Progenitor cell of endocrine pancreas (in vitro differentiated cells): ENCODE data around the gene FCAMR. TPM values are rescaled to one million over a fixed set of nuclear protein-coding genes. Genes with fewer than 3 reads are reported as not detected.

Source experiments
- DNase-seq: peaks from one replicate; pipeline ENCODE4 v3.0.0; 2021; ENCODE audit warnings: low spot score; ENCODE audit not compliant: unreplicated experiment
- H3K27ac Mint-ChIP-seq: 2 replicates; pipeline ENCODE4 v1.8.0; 2021; ENCODE audit warnings: mild to moderate bottlenecking, moderate library complexity, mixed read lengths
- H3K27me3 Mint-ChIP-seq: 2 replicates; pipeline ENCODE4 v1.8.0; 2021; ENCODE audit warnings: mixed read lengths
- H3K36me3 Mint-ChIP-seq: 2 replicates; pipeline ENCODE4 v1.8.0; 2022; ENCODE audit warnings: mixed read lengths; ENCODE audit not compliant: insufficient read depth
- H3K4me1 Mint-ChIP-seq: 2 replicates; pipeline ENCODE4 v1.8.0; 2021; ENCODE audit warnings: low read depth, mixed read lengths
- H3K4me3 Mint-ChIP-seq: 2 replicates; pipeline ENCODE4 v1.8.0; 2021; ENCODE audit warnings: low read depth, mild to moderate bottlenecking, moderate library complexity, mixed read lengths
- H3K9me3 Mint-ChIP-seq: 2 replicates; pipeline ENCODE4 v1.8.0; 2021; ENCODE audit warnings: low read depth, mixed read lengths
- total RNA-seq: library from RNA; stranded (reverse); gene quantifications from 2 replicates; pipeline ENCODE4 v1.2.1, GENCODE V29; 2021
- TF ChIP-seq, protein P1 (sequence below): fragments of 200-600 bp; sonication (generic); IDR thresholded peaks from one replicate; pipeline ENCODE4 v1.5.0; 2021; ENCODE audit warnings: antibody characterized with exemption, mild to moderate bottlenecking; ENCODE audit not compliant: unreplicated experiment

Gene FCAMR
- total RNA-seq, 1 donor from 2014 or later, result not detected

DNA sequence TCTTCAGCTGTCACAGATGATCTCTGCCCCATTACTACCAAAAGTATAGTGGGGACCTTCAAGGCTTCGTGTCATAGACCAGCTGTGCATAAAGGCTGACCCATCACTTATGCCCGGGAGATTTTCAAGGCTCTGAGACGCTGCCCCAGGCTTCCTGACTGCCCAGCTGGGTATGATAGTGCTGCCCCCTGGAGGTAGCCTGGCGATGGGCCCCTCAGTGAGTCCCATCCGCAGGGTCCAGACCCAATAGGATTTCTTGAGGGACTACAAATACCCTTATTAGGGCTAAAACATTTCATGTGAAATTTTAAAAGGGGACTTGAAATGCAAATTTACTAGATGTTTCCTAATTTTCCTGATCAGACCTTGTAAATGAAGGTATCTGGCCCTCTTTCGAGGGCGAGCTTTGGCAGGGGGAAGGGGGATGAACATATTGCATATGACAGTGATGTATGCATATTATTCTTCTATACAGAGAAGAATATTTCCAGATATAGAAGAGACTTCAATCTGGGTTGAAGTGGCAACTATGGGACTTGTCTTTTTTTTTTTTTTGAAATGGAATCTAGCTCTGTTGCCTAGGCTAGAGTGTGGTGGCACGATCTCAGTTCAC, 36.8 kb downstream of the FCAMR start:
- no peak overlapping the region for H3K4me3 Mint-ChIP-seq
- H3K4me1 Mint-ChIP-seq, result peaks cover 7% of the 10 kb centered on the region
- H3K27ac Mint-ChIP-seq, result no peak overlapping the region
- TF ChIP-seq, protein P1, sequence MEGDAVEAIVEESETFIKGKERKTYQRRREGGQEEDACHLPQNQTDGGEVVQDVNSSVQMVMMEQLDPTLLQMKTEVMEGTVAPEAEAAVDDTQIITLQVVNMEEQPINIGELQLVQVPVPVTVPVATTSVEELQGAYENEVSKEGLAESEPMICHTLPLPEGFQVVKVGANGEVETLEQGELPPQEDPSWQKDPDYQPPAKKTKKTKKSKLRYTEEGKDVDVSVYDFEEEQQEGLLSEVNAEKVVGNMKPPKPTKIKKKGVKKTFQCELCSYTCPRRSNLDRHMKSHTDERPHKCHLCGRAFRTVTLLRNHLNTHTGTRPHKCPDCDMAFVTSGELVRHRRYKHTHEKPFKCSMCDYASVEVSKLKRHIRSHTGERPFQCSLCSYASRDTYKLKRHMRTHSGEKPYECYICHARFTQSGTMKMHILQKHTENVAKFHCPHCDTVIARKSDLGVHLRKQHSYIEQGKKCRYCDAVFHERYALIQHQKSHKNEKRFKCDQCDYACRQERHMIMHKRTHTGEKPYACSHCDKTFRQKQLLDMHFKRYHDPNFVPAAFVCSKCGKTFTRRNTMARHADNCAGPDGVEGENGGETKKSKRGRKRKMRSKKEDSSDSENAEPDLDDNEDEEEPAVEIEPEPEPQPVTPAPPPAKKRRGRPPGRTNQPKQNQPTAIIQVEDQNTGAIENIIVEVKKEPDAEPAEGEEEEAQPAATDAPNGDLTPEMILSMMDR, result peak; percentile 61
- H3K36me3 Mint-ChIP-seq, result no peaks in the 10 kb centered on the region
- H3K27me3 Mint-ChIP-seq, result peaks cover 7% of the 10 kb centered on the region
- DNase-seq, result no peak
- no peaks in the 10 kb centered on the region for H3K9me3 Mint-ChIP-seq

DNA sequence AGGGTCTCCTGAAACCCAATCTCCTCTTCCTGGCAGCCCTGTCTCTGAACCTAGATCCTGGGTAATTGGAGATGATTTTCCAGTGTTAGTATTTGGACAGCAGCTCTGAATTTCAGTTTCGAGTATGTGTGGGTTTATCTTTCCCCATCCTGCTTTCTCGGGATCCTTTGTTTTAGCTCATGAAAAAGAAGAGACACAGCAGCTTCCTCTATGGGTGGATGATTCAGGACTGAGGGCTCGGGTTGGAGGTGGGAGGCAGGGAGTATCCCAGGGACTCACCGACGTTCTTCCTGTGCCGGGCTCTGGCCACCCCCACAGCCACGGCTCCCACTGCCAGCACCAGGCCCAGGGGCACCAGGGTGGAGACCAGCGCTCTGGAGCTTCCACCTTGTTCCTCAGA, 38.1 kb downstream of the FCAMR start:
- no peaks in the 10 kb centered on the region for H3K36me3 Mint-ChIP-seq
- no peak for DNase-seq
- peaks cover 5% of the 10 kb centered on the region for H3K4me1 Mint-ChIP-seq
- peaks cover 7% of the 10 kb centered on the region for H3K27me3 Mint-ChIP-seq
- no peak overlapping the region for H3K27ac Mint-ChIP-seq
- TF ChIP-seq, protein P1, result no peak
- H3K9me3 Mint-ChIP-seq, result no peaks in the 10 kb centered on the region
- no peak overlapping the region for H3K4me3 Mint-ChIP-seq

DNA sequence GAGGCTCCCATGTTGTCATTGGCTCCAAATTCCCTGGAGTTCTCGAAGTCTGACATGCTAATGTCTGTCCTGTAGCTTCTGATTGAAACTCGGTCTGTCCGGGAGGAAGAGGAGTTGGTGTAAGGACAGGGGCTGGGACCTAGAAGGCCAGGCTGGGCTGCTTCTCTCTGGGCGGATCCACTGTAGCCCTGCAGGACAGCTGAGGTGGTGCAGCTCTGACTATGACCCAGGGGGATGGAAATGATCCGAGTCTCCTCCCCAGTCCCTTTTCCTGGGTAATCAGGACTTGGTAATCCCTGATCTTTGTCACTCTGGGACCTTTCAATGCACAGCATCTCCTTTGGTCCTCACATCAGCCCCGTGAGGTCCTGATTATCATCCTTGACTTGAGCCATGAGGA, 38.6 kb downstream of the FCAMR start:
- H3K36me3 Mint-ChIP-seq, result no peaks in the 10 kb centered on the region
- DNase-seq, result no peak
- no peak overlapping the region for H3K27ac Mint-ChIP-seq
- peaks cover 7% of the 10 kb centered on the region for H3K27me3 Mint-ChIP-seq
- no peaks in the 10 kb centered on the region for H3K4me1 Mint-ChIP-seq
- no peak overlapping the region for H3K4me3 Mint-ChIP-seq
- TF ChIP-seq, protein P1, result no peak
- H3K9me3 Mint-ChIP-seq, result no peaks in the 10 kb centered on the region

DNA sequence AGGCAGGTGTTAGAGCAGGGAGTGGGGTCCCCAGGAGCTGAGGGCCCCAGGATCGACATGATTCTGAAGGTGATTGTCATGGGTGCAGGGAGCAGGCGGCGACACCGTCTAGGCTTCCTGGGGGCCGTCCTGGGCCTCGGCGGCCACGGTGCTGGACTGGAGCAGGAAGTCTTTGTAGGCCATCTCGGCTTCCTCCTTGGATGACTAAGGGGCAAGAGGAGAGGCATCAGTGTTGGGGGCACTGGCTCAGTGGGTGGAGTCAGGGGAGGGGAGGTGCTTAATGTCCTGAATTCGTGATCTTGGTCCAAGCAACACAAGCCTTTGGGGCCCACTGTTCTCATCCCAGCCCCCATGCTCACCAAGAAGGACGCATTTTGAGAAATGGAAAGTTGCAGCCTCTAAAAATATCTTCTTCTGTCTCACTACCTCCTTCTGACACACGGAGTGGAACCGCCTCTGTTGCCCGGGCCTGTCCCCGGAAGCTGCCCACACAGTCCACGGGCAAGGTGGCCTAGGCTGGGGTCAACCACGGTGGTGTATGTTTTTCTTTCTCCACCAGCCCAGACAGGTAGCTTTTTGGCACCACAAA, 40.0 kb downstream of the FCAMR start:
- Mint-ChIP-seq H3K9me3 (no peaks in the 10 kb centered on the region), H3K4me1 (no peaks in the 10 kb centered on the region), H3K27ac (no peak overlapping the region), H3K4me3 (no peak overlapping the region), H3K36me3 (no peaks in the 10 kb centered on the region), H3K27me3 (peaks cover 5% of the 10 kb centered on the region)
- no peak for DNase-seq
- TF ChIP-seq, protein P1, result no peak

DNA sequence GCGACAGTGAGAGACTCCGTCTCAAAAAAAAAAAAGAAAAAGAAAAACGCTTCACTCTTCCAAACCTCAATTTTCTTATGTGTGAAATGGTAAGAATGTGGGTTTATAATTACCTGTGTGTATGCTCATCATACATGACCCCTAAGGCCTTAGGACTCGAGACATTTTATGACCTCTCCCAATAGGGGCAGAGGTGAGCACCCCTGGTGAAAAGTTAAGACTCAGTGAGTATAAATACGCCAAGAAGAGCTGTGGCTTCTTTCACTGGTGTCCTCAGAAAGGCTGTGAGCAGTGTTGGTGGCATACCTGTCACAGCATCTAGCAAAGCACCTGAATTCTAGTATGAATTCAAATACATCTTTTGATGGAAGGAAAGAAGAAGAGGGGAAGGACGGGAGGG, 40.7 kb downstream of the FCAMR start:
- no peak overlapping the region for H3K27ac Mint-ChIP-seq
- H3K27me3 Mint-ChIP-seq, result no peaks in the 10 kb centered on the region
- TF ChIP-seq, protein P1, result no peak
- no peaks in the 10 kb centered on the region for H3K4me1 Mint-ChIP-seq
- H3K4me3 Mint-ChIP-seq, result no peak overlapping the region
- no peaks in the 10 kb centered on the region for H3K9me3 Mint-ChIP-seq
- no peaks in the 10 kb centered on the region for H3K36me3 Mint-ChIP-seq
- DNase-seq, result no peak
